ENCODE measurements around the gene ANK2. TPM values are rescaled to one million over a fixed set of nuclear protein-coding genes. Genes with fewer than 3 reads are reported as not detected.

ANK2 gene
- total and polyA plus RNA-seq, 2 of the 13 experiments (the other 11 are each of a cell fraction or from before 2014, with no cell fraction given): 2.7 to 15.1 TPM

GRCh38 chr4:113141901-113142346 is 92.5 kb downstream of the ANK2 start (continued):
- TF ChIP-seq ZNF44 (CRISPR knock-in tag; IDR thresholded peaks at IDR 0.05) (no peak), POLR2G (IDR thresholded peaks at IDR 0.05; ENCODE audit: low read depth, low read length) (peak; percentile 47; the same call in 1 of the 2 replicates), TBL1XR1 (IDR thresholded peaks at IDR 0.05; ENCODE audit: borderline replicate concordance, low read length, partially characterized antibody) (peak; percentile 97), NRL (CRISPR knock-in tag; IDR thresholded peaks at IDR 0.05; ENCODE audit: borderline replicate concordance) (no peak), GATAD1 (CRISPR knock-in tag; IDR thresholded peaks at IDR 0.05) (peak; percentile 48; the same call in 1 of the 2 replicates), MIER2 (CRISPR knock-in tag; IDR thresholded peaks at IDR 0.05) (peak; percentile 45; the same call in 1 of the 2 replicates), ZSCAN9 (CRISPR knock-in tag; IDR thresholded peaks at IDR 0.05; ENCODE audit: borderline replicate concordance) (peak; percentile 84), ZNF20 (CRISPR knock-in tag; IDR thresholded peaks at IDR 0.05) (no peak), RCOR2 (CRISPR knock-in tag; IDR thresholded peaks at IDR 0.05) (peak; percentile 79), ZNF605 (CRISPR knock-in tag; IDR thresholded peaks at IDR 0.05) (no peak), CSRNP2 (CRISPR knock-in tag; conservative IDR thresholded peaks at IDR 0.05; ENCODE audit: low read depth) (no peak), SNAPC5 (CRISPR knock-in tag; IDR thresholded peaks at IDR 0.05; ENCODE audit: borderline replicate concordance) (no peak), ASH2L (IDR thresholded peaks at IDR 0.05; ENCODE audit: insufficient read length, low read depth, low read length) (peak; percentile 47), ATF7-NPFF (CRISPR knock-in tag; IDR thresholded peaks at IDR 0.05; ENCODE audit: low read depth) (no peak), ZNF34 (CRISPR knock-in tag; IDR thresholded peaks at IDR 0.05; ENCODE audit: borderline replicate concordance) (0 out of 2 replicates have a peak, but pooled peaks have one; percentile 30), ZNF720 (CRISPR knock-in tag; IDR thresholded peaks at IDR 0.05) (no peak), FOXC1 (CRISPR knock-in tag; IDR thresholded peaks at IDR 0.05; ENCODE audit: borderline replicate concordance) (no peak), YEATS4 (CRISPR knock-in tag; IDR thresholded peaks at IDR 0.05; ENCODE audit: borderline replicate concordance) (peak; percentile 35; the same call in 1 of the 2 replicates), ZNF24 (IDR thresholded peaks at IDR 0.05) (no peak), NBN (conservative IDR thresholded peaks at IDR 0.05) (no peak), ZBTB38 (CRISPR knock-in tag; IDR thresholded peaks at IDR 0.05) (no peak), MZF1 (CRISPR knock-in tag; IDR thresholded peaks at IDR 0.05; ENCODE audit: borderline replicate concordance) (no peak), ZNF552 (CRISPR knock-in tag; IDR thresholded peaks at IDR 0.05; ENCODE audit: borderline replicate concordance) (no peak), PRPF4 (IDR thresholded peaks at IDR 0.05; ENCODE audit: low read depth, low read length, poor library complexity, severe bottlenecking) (no peak), SAFB2 (CRISPR knock-in tag; IDR thresholded peaks at IDR 0.05; ENCODE audit: borderline replicate concordance, low read depth) (no peak), MTF2 (CRISPR knock-in tag; IDR thresholded peaks at IDR 0.05; ENCODE audit: borderline replicate concordance) (no peak), KMT2B (CRISPR knock-in tag; IDR thresholded peaks at IDR 0.05) (0 out of 2 replicates have a peak, but pooled peaks have one; percentile 25), SP140L (CRISPR knock-in tag; IDR thresholded peaks at IDR 0.05; ENCODE audit: borderline replicate concordance) (no peak)
- TF ChIP-seq, protein P1, sequence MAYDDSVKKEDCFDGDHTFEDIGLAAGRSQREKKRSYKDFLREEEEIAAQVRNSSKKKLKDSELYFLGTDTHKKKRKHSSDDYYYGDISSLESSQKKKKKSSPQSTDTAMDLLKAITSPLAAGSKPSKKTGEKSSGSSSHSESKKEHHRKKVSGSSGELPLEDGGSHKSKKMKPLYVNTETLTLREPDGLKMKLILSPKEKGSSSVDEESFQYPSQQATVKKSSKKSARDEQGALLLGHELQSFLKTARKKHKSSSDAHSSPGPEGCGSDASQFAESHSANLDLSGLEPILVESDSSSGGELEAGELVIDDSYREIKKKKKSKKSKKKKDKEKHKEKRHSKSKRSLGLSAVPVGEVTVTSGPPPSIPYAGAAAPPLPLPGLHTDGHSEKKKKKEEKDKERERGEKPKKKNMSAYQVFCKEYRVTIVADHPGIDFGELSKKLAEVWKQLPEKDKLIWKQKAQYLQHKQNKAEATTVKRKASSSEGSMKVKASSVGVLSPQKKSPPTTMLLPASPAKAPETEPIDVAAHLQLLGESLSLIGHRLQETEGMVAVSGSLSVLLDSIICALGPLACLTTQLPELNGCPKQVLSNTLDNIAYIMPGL (CRISPR knock-in tag; IDR thresholded peaks at IDR 0.05; ENCODE audit: borderline replicate concordance in 1 of 2, low read depth in 1 of 2): 0 out of 4 replicates have a peak, but pooled peaks of 1 of the 2 experiments have one; percentile 21
